Heart right ventricle (tissue), 16 donors: Measurements from ENCODE around the gene PRDM16. TPM values are rescaled to one million over a fixed set of nuclear protein-coding genes. Genes with fewer than 3 reads are reported as not detected.
A peak's percentile ranks its signal among the peaks of the same experiment; 100 is the strongest.

Experiments
- ATAC-seq, 8 donors: fragments of 200-7000 bp; cut with Tn5 transposase; one replicate each; pipeline ENCODE4 v1.9.1; 2020; ENCODE audit warnings: mild to moderate bottlenecking in 8 of 8, moderate library complexity in 8 of 8, moderate number of reproducible peaks in 1 of 8
- DNase-seq, 2 donors: peaks; one replicate each; pipeline ENCODE4 v3.0.0-alpha.2; 2020
- H3K27ac ChIP-seq, 10 donors: fragments of 200-600 bp; sonication (generic) in 2 of 10; one replicate each; pipeline versions ENCODE4 v1.5.0 to v1.8.0; 2020 to 2022; ENCODE audit warnings: mild to moderate bottlenecking in 3 of 10
- H3K27me3 ChIP-seq, 7 donors: fragments of 200-600 bp; one replicate each; pipeline ENCODE4 v1.8.0; 2021 to 2022; ENCODE audit warnings: mild to moderate bottlenecking in 2 of 7
- H3K36me3 ChIP-seq, 9 donors: fragments of 200-600 bp; sonication (generic) in 1 of 9; one replicate each; pipeline versions ENCODE4 v1.5.0 to v1.8.0; 2020 to 2022; ENCODE audit warnings: mild to moderate bottlenecking in 2 of 9
- H3K4me1 ChIP-seq, 9 donors: fragments of 200-600 bp; sonication (generic) in 1 of 9; one replicate each; pipeline versions ENCODE4 v1.5.0 to v1.8.0; 2020 to 2022; ENCODE audit warnings: mild to moderate bottlenecking in 4 of 9
- H3K4me3 ChIP-seq, 10 donors: fragments of 200-600 bp; sonication (generic) in 2 of 10; one replicate each; pipeline versions ENCODE4 v1.5.0 to v1.8.0; 2020 to 2022; ENCODE audit warnings: mild to moderate bottlenecking in 7 of 10, moderate library complexity in 2 of 10
- H3K9me3 ChIP-seq, 11 donors: fragments of 200-600 bp in 10 of 11; sonication (generic) in 2 of 11; one replicate each; pipeline versions ENCODE4 v1.5.0 to v1.8.0; 2013 to 2022; ENCODE audit warnings: mild to moderate bottlenecking in 2 of 11, control low read depth in 1 of 11, moderate library complexity in 1 of 11
- WGBS, 2 donors: extraction: QIAGEN DNeasy Blood & Tissue Kit; methylation state at CpG; one replicate each; pipeline ENCODE4 v1.1.7; 2013; ENCODE audit warnings: inconsistent platforms in 1 of 2; 5-methylcytosine and 5-hydroxymethylcytosine counted together
- intact Hi-C, 10 donors: fragments of 100-400 bp; cut with DNase I; formaldehyde crosslinking; loops; one replicate each; pipeline versions ENCODE4 v1.11.1 to v1.14.2; 2022
- polyA plus RNA-seq, 2 donors: library from polyadenylated mRNA; stranded (reverse); fragments of 200-250 nt; gene quantifications; one replicate each; pipeline ENCODE4 v1.2.3, GENCODE V29; 2013
- total RNA-seq, 10 donors: library from RNA; stranded (reverse); fragmentation: NEBNext Ultra II Directional in 3 of 10; extraction: Animal tissue kit (Norgen Biotek cat#: 25700) in 3 of 10; gene quantifications; one replicate each; pipeline versions ENCODE4 v1.2.1 to v1.2.4, GENCODE V29; 2021 to 2023
- TF ChIP-seq, protein P1 (sequence below), 9 donors: fragments of 200-600 bp; sonication (generic) in 2 of 9; IDR thresholded peaks; one replicate each; pipeline versions ENCODE4 v1.5.0 to v1.8.0; 2021 to 2022; ENCODE audit warnings: antibody characterized with exemption in 9 of 9, mild to moderate bottlenecking in 5 of 9, moderate library complexity in 1 of 9
- donor health status: Arrhythmogenic right ventricular cardiomyopathy.
- donor health status: ischemic (EF 13 %, LVEDD 7.1; RV severe dilation, severe dysfunction).
- donor health status: healthy with polysubstance abuse.
- donor health status: DM: no; HTN: yes; CAD: no.
- donor health status: DM: no; HTN: no; CAD: no.
- donor health status: ischemic (EF 25% LVEDD 6.9; RV normal size, moderate dysfunction).
- donor health status: ischemic (EF 25% LVEDD 5.7; RV mildly dilated, moderate dysfunction).
- donor health status: healthy.
- donor health status: DM: yes; HTN: yes; CAD: no.
- donor health status: Ischemic cardiomyopathy.
- donor health status: ischemic (EF 35%, LVEDD 5.7; RV mildly dilated, moderate dysfunction).
- donor health status: nonischemic (EF 11% LVEDD 7.7; RV severe dilation, severe dysfunction).
- donor health status: DM: yes; HTN: yes; CAD: no.
- donor health status: PGD.
- donor health status: ischemic (EF 29% LVEDD 5.4; RV normal size, mild dysfunction).
- donor health status: nonischemic (EF 23%, LVEDD 6.1; RV moderate dilation, normal function).

Gene PRDM16
- total and polyA plus RNA-seq, 12 donors, result 4.1 to 25.9 (median 14.8) TPM

- intact Hi-C loops, result no loop called here
- Histone ChIP-seq H3K27me3 (peaks cover 0 to 8% (median 0%) of the 10 kb centered on the region in 7 donors), H3K9me3 (peaks cover 0 to 5% (median 0%) of the 10 kb centered on the region in 11 donors), H3K36me3 (no peaks in the 10 kb centered on the region), H3K4me3 (no peak overlapping the region), H3K4me1 (peaks cover 0 to 68% (median 36%) of the 10 kb centered on the region in 9 donors), H3K27ac (peak overlapping the region in 9 of 10 donors; percentile 33 to 69 (median 58))
- ATAC-seq (no peak), DNase-seq (no peak)
- 67 to 69% methylated on average over 7 of the region's 7 CpGs for WGBS, 2 donors
- TF ChIP-seq, protein P1, sequence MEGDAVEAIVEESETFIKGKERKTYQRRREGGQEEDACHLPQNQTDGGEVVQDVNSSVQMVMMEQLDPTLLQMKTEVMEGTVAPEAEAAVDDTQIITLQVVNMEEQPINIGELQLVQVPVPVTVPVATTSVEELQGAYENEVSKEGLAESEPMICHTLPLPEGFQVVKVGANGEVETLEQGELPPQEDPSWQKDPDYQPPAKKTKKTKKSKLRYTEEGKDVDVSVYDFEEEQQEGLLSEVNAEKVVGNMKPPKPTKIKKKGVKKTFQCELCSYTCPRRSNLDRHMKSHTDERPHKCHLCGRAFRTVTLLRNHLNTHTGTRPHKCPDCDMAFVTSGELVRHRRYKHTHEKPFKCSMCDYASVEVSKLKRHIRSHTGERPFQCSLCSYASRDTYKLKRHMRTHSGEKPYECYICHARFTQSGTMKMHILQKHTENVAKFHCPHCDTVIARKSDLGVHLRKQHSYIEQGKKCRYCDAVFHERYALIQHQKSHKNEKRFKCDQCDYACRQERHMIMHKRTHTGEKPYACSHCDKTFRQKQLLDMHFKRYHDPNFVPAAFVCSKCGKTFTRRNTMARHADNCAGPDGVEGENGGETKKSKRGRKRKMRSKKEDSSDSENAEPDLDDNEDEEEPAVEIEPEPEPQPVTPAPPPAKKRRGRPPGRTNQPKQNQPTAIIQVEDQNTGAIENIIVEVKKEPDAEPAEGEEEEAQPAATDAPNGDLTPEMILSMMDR (IDR thresholded peaks at IDR 0.05), result no peak
Measured at GRCh38 chr1:3334366-3334765, 265.4 kb downstream of the PRDM16 start.

- TF ChIP-seq, protein P1 (IDR thresholded peaks at IDR 0.05), result no peak
- Histone ChIP-seq H3K4me1 (peaks cover 0 to 52% (median 29%) of the 10 kb centered on the region in 9 donors), H3K27me3 (peaks cover 0 to 6% (median 0%) of the 10 kb centered on the region in 7 donors), H3K4me3 (no peak overlapping the region), H3K36me3 (no peaks in the 10 kb centered on the region), H3K27ac (no peak overlapping the region), H3K9me3 (peaks cover 0 to 5% (median 0%) of the 10 kb centered on the region in 11 donors)
- no peak for DNase-seq
- intact Hi-C loops, result no loop called here
- 87% methylated on average over 15 of the region's 15 CpGs for WGBS, 2 donors
- ATAC-seq, result no peak
Measured at GRCh38 chr1:3335754-3336640, 267.0 kb downstream of the PRDM16 start.

DNA sequence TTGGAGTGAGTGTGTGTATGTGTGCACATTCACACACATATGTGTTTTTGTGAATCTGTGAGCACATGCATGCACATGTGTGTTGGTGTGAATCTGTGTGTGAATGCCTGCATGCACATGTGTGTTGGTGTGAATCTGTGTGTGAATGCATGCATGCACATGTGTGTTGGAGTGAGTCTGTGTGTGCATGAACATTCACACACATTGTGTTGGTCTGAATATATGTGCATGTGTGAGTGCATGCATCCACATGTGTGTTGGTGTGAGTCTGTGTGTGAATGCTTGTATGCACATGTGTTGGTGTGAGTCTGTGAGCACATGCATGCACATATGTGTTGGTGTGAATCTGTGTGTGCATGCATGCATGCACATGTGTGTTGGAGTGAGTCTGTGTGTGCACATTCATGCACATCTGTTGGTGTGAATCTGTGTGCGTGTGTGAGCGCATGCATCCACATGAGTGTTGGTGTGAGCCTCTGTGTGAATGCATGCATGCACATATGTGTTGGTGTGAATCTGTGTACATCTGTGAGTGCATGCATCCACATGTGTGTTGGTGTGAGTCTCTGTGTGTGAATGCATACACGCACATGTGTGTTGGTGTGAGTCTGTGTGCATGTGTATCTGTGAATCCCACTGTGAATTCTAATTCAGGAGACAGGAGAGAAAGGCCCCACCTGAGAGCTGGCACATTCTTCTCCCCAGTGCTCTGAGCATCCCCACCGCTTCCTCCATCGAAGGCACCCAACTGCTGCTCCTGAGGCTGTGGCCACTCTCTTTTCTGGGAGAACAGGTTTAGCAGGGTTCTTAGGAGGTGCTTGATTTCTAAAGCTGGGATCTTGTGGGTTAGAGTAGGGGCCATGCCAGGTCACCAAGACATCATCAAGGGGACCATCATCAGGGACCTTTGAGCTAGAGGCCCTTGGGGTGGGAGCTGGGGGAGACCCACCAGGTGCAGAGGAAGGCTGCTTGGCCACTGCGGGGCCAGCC, 267.9 kb downstream of the PRDM16 start:
- ATAC-seq, result no peak
- H3K27ac ChIP-seq, result no peak overlapping the region
- no peak overlapping the region for H3K4me3 ChIP-seq
- intact Hi-C loops, result no loop called here
- peaks cover 0 to 5% (median 0%) of the 10 kb centered on the region in 11 donors for H3K9me3 ChIP-seq
- WGBS, 2 donors, result 97 to 98% methylated on average over 6 of the region's 6 CpGs
- peaks cover 0 to 46% (median 29%) of the 10 kb centered on the region in 9 donors for H3K4me1 ChIP-seq
- TF ChIP-seq, protein P1 (IDR thresholded peaks at IDR 0.05), result no peak
- no peak for DNase-seq
- H3K36me3 ChIP-seq, result no peaks in the 10 kb centered on the region
- H3K27me3 ChIP-seq, result peaks cover 0 to 3% (median 0%) of the 10 kb centered on the region in 7 donors
